Measurements from ENCODE around the gene MDH1B. TPM values are rescaled to one million over a fixed set of nuclear protein-coding genes. Genes with fewer than 3 reads are reported as not detected.

Gene MDH1B
- total and polyA plus RNA-seq, 12 donors, result 0.88 to 6.9 (median 2.5) TPM

DNA sequence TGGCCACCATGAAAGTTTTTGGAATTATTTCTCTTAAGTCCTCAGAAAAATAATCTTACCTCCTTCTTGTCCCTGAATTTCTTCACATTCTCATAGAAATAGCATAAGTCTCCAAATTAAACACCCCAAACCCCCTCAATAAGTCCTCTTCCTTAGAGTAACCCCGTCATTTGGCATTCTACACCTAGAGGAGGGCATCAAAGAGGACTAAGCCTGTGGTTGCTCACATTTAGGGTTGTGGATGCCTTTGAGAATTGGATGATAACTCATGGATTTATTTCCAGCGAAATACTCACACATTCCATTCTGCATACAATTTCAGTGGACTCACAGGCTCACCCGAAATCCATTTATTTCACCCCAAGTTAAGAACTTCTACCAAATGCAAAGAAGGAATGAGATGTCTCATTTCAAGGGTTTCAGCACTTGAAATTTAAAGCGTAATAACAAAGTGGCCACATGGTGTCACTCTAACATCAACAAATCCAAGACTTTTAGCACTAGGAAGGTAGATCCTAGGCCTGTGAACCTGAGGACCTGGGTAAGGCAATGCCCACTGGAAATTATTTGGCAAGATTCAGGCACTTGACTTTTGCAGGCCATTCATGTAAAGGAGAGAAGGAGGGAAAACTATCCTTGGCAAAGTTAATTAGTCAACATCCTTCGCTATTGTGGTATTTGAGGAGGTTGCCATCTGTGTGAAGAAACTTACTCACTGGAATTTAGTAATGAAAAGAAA is 71.6 kb downstream of the MDH1B start:
- Histone ChIP-seq H3K4me3 (no peak overlapping the region), H3K9me3 (replicated peaks in 1 of 3) (no peaks in the 10 kb centered on the region), H3K27me3 (no peaks in the 10 kb centered on the region), H3K36me3 (replicated peaks in 1 of 2) (no peaks in the 10 kb centered on the region), H3K27ac (no peak overlapping the region), H3K4me1 (replicated peaks in 1 of 2) (no peaks in the 10 kb centered on the region)
- intact Hi-C loops (cut with DNase I), result loop anchor here (5.0 to 10.0 kb wide), 2 partner anchors 291 to 784 kb away; no protein-coding TSS in a partner anchor
- TF ChIP-seq, protein P1, sequence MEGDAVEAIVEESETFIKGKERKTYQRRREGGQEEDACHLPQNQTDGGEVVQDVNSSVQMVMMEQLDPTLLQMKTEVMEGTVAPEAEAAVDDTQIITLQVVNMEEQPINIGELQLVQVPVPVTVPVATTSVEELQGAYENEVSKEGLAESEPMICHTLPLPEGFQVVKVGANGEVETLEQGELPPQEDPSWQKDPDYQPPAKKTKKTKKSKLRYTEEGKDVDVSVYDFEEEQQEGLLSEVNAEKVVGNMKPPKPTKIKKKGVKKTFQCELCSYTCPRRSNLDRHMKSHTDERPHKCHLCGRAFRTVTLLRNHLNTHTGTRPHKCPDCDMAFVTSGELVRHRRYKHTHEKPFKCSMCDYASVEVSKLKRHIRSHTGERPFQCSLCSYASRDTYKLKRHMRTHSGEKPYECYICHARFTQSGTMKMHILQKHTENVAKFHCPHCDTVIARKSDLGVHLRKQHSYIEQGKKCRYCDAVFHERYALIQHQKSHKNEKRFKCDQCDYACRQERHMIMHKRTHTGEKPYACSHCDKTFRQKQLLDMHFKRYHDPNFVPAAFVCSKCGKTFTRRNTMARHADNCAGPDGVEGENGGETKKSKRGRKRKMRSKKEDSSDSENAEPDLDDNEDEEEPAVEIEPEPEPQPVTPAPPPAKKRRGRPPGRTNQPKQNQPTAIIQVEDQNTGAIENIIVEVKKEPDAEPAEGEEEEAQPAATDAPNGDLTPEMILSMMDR (IDR thresholded peaks at IDR 0.05), result peak; percentile 51 to 74 (median 66)
- TF ChIP-seq POLR2A (IDR thresholded peaks at IDR 0.05), result no peak
- WGBS, 4 donors, result 31 to 34% (median 32%) methylated on average over 5 of the region's 5 CpGs
- peak in 5 of 7 donors; percentile 20 to 41 (median 31) for DNase-seq

DNA sequence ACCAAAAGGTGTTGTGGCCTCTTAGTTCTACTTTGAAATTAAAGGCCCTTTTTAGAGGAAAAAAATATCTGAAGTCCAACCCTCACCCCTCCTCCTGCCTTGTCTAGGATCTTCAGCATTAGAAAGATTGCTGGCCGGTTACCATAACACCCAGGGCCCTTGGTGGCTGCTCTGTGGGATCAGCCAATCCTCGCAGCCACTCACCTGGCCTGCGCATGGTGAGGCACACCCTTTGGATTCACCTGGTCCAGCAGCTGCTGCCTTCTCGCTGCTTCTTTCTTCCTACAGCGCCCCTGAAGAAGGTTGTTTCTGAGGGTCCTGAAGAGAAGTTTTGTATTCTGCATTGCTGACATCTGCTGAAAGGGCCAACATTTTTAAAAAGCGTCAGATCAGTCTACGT is 72.2 kb downstream of the MDH1B start:
- WGBS, 4 donors, result 61 to 78% (median 71%) methylated on average over 7 of the region's 7 CpGs
- intact Hi-C loops (cut with DNase I), result loop anchor here (5.0 to 10.0 kb wide), 2 partner anchors 292 to 784 kb away; no protein-coding TSS in a partner anchor
- no peak for DNase-seq

DNA sequence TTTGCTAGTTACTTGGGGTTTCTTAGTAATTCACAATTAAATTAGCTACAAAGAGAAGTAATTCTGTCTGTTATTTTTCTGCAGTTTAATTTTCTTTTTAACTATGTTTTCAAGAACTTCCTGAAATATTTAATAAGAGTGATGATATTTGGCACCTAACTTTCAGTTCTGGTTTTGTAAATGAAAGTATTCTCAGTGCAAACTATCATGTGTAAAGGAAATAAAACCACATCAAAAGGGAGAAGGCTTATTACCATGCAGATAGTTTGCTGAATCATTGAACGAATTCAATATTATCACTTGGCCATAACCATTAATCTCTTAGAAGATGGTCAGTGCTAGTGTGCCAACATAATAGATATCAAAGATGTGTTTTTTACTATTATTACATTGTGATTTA is 76.1 kb downstream of the MDH1B start:
- no peaks in the 10 kb centered on the region for H3K9me3 ChIP-seq (replicated peaks in 1 of 3)
- WGBS, 4 donors, result 32 to 58% (median 44%) methylated on average over 1 of the region's 1 CpG
- no peak overlapping the region for H3K27ac ChIP-seq
- TF ChIP-seq, protein P1 (IDR thresholded peaks at IDR 0.05), result no peak
- no peak for TF ChIP-seq POLR2A (IDR thresholded peaks at IDR 0.05)
- intact Hi-C loops (cut with DNase I), result no loop called here
- H3K36me3 ChIP-seq (replicated peaks in 1 of 2), result no peaks in the 10 kb centered on the region
- DNase-seq, result no peak
- H3K4me1 ChIP-seq (replicated peaks in 1 of 2), result no peaks in the 10 kb centered on the region
- H3K4me3 ChIP-seq, result no peak overlapping the region
- H3K27me3 ChIP-seq, result no peaks in the 10 kb centered on the region

More for the DNA sequence above, 72.2 kb downstream of the MDH1B start:
- TF ChIP-seq, protein P1 (IDR thresholded peaks at IDR 0.05), result no peak
- TF ChIP-seq POLR2A (IDR thresholded peaks at IDR 0.05), result no peak
- no peaks in the 10 kb centered on the region for H3K27me3 ChIP-seq
- no peaks in the 10 kb centered on the region for H3K36me3 ChIP-seq (replicated peaks in 1 of 2)
- H3K4me1 ChIP-seq (replicated peaks in 1 of 2), result no peaks in the 10 kb centered on the region
- H3K4me3 ChIP-seq, result no peak overlapping the region
- no peaks in the 10 kb centered on the region for H3K9me3 ChIP-seq (replicated peaks in 1 of 3)
- no peak overlapping the region for H3K27ac ChIP-seq

DNA sequence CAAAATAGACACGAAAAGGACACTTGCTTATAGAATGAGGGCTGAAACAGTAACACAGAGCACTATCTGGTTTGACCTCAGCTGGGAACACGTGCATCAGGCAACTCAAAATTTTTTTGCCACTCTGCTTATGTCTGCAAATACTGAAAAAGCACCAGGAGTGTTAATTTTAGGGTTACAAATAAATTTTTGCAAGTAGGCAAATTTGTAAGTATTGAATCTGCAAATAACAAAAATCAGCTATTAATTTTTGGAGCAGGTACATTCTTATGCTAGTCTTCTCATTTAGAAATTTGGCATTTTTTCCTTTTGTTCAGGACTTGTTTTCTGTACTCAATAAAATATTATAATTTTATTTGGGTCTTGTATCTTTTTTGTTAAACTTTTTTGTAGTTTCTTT is 76.7 kb downstream of the MDH1B start:
- no peaks in the 10 kb centered on the region for H3K27me3 ChIP-seq
- intact Hi-C loops (cut with DNase I), result no loop called here
- no peak overlapping the region for H3K4me3 ChIP-seq
- H3K27ac ChIP-seq, result no peak overlapping the region
- no peaks in the 10 kb centered on the region for H3K36me3 ChIP-seq (replicated peaks in 1 of 2)
- TF ChIP-seq, protein P1 (IDR thresholded peaks at IDR 0.05), result no peak
- no peak for TF ChIP-seq POLR2A (IDR thresholded peaks at IDR 0.05)
- DNase-seq, result no peak
- no peaks in the 10 kb centered on the region for H3K4me1 ChIP-seq (replicated peaks in 1 of 2)
- H3K9me3 ChIP-seq (replicated peaks in 1 of 3), result no peaks in the 10 kb centered on the region
- WGBS, 4 donors, result 54 to 65% (median 63%) methylated on average over 2 of the region's 2 CpGs

Small RNAs within 50 kb of the gene (microRNA-seq; reads per million reads assigned to microRNA genes)
- gene MIR3130-1 (0 reads per million in 3 donors), gene MIR3130-2 (0 reads per million in 3 donors)

Small RNAs within 50 kb of the gene (small RNA-seq; reads per million reads assigned to genes)
- gene MIR3130-2, result 0 reads per million in 2 donors
- gene RF00019, result 0 reads per million in 2 donors

Other genes with a start within 250 kb of the MDH1B start
- not detected for gene FAM237A, start 122.8 kb downstream of the MDH1B start, total RNA-seq
- not detected for gene FAM237A, start 122.8 kb downstream of the MDH1B start, polyA plus RNA-seq
- not detected for gene DYTN, start 46.9 kb downstream of the MDH1B start, total RNA-seq
- not detected for gene DYTN, start 46.9 kb downstream of the MDH1B start, polyA plus RNA-seq
- 10 to 100 TPM; 15.1 to 63.8 (median 27.9) TPM for gene FASTKD2, start 278 bp upstream of the MDH1B start, total RNA-seq
- gene FASTKD2, start 278 bp upstream of the MDH1B start, polyA plus RNA-seq, result 10 to 100 TPM in 2 of 3 donors, 1 to 10 TPM in 1; 8.4 to 59.8 (median 10.2) TPM
- gene CPO, start 174.2 kb upstream of the MDH1B start, total RNA-seq, result 10 to 100 TPM in 1 of 9 donors, under 1 TPM in 7, not detected in 1; 0.24 to 13.5 (median 0.55) TPM
- 1 to 10 TPM; 1.2 to 5.7 (median 1.6) TPM for gene CPO, start 174.2 kb upstream of the MDH1B start, polyA plus RNA-seq

All from adrenal gland (tissue), 12 donors.